ENCODE results near the gene CGB7.
A peak's percentile ranks its signal among the peaks of the same experiment; 100 is the strongest.
"Not testable (repeated sequence)": the region's sequence is repeated elsewhere in the genome, so short reads cannot be mapped to it uniquely, and the experiment has no call there.

CGB7 gene

DNA sequence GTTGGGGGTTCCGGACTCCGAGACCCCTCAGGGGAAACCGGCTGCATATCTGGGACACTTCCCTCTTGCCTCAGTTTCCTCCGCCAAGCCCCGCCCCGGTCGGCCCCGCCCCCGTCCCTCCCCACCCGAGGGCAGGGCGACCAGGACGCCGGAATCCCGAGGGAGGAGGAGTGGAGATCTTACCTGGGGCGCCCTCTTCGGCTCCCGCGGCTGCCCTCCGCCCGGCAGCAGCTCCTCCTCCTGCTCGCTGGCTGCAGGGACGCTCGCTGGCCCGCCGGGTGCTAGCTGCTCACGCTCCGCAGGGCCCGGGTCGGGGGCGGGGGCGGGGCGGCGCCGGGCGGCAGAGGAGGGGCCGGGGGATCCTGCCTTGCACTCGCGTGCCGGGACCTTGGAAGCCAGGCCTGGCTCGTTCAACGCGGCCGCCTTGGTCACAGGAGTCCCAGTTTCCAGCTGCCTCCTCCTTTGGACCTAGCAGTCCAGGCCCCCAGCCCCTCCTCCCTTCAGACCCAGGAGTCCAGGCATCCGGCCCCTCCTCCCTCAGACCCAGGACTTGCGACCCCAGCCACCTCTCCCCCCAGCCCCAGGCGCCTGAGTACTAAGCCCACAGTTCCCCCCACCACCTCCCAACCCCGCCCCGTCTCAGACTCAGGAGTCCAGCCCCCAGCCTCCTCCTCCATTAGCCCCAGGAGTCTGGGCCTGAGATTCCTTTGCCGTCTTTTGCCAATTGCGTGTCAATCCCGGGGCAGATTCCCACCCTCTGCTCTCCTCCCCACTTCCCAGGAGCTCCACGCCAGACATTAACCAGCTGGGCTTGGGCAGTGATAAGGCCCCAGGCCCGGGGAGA is 7.4 kb upstream of the CGB7 start, which contains the start of gene NTF4:
NTF4 (minus strand) TSS at position 51 of the 844 bp plus-strand sequence. CDS start 2,821 bp downstream, outside the sequence.
- H3K4me3 ChIP-seq (replicated peaks in 1 of 2; ENCODE audit: low read depth in 2 of 2, low read length in 2 of 2): peak within 1 kb of the TSS in 1 of 2 donors; percentile 15
- peak in 1 of 2 donors; percentile 28 for DNase-seq (ENCODE audit: low read depth in 2 of 2)
- TF ChIP-seq, protein P1, sequence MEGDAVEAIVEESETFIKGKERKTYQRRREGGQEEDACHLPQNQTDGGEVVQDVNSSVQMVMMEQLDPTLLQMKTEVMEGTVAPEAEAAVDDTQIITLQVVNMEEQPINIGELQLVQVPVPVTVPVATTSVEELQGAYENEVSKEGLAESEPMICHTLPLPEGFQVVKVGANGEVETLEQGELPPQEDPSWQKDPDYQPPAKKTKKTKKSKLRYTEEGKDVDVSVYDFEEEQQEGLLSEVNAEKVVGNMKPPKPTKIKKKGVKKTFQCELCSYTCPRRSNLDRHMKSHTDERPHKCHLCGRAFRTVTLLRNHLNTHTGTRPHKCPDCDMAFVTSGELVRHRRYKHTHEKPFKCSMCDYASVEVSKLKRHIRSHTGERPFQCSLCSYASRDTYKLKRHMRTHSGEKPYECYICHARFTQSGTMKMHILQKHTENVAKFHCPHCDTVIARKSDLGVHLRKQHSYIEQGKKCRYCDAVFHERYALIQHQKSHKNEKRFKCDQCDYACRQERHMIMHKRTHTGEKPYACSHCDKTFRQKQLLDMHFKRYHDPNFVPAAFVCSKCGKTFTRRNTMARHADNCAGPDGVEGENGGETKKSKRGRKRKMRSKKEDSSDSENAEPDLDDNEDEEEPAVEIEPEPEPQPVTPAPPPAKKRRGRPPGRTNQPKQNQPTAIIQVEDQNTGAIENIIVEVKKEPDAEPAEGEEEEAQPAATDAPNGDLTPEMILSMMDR (IDR thresholded peaks at IDR 0.05; ENCODE audit: low read depth, low read length): no peak

DNA sequence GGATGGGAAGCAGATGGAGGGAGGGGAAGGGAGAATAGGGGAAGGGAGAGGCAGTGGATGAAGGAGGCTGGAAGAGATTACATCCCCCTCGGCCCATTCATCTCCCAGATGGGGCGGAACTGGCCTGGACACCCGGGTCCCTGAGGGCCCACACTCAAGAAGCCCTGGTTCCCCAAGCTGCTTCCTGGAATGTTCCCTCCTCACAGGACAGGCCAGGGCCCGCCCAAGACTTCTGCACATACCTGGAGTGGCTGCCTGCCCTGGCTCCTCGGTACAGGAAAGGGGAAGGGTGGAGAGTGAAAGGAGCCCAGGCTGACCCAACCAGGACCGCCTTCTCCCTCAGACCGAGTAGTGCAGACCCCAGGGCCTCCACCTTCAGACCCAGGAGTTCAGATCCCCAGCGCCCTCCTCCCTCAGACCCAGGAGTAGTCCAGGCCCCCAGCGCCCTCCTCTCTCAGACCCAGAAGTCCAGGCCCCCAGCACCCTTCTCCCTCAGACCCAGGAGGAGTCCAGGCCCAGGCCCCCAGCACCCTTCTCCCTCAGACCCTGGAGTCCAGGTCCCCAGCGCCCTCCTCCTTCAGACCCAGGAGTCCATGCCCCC is 6.6 kb upstream of the CGB7 start:
- no peak for DNase-seq (ENCODE audit: low read depth in 2 of 2)
- H3K4me3 ChIP-seq (replicated peaks in 1 of 2; ENCODE audit: low read depth in 2 of 2, low read length in 2 of 2): peak overlapping the region in 1 of 2 donors; percentile 15
- TF ChIP-seq, protein P1 (IDR thresholded peaks at IDR 0.05; ENCODE audit: low read depth, low read length): no peak

- TF ChIP-seq, protein P1 (IDR thresholded peaks at IDR 0.05; ENCODE audit: low read depth, low read length): no peak
- no peak for DNase-seq (ENCODE audit: low read depth in 2 of 2)
- H3K4me3 ChIP-seq (replicated peaks in 1 of 2; ENCODE audit: low read depth in 2 of 2, low read length in 2 of 2): no peak overlapping the region
These were observed 3.9 kb upstream of the CGB7 start for GRCh38 chr19:49061445-49061844.

GRCh38 chr19:49061000-49061399 is 3.5 kb upstream of the CGB7 start:
- TF ChIP-seq, protein P1 (IDR thresholded peaks at IDR 0.05; ENCODE audit: low read depth, low read length): no peak
- no peak overlapping the region for H3K4me3 ChIP-seq (replicated peaks in 1 of 2; ENCODE audit: low read depth in 2 of 2, low read length in 2 of 2)
- no peak for DNase-seq (ENCODE audit: low read depth in 2 of 2)

- H3K4me3 ChIP-seq (replicated peaks in 1 of 2; ENCODE audit: low read depth in 2 of 2, low read length in 2 of 2): no peak overlapping the region
These were observed 1.5 kb upstream of the CGB7 start for GRCh38 chr19:49059053-49059452.

DNA sequence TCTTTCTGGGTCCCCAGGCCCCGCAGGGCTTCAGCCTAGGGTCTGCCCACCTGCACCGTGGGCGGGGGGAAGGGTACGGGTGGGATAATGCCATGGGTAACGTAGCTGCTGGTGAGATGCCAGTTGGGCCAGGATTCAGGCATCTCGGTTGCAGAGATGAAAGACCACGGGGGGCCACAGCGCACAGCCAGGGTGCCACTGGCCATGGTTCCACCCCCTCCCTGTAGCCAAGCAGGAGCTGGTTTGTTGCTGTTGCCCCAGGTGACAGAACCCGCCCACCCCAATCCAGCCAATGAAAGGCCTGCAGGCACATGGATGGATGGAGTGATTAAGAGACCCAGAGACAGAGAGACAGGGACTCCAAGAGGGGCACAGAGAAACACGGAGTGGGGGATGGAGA is 1.0 kb upstream of the CGB7 start:
- H3K4me3 ChIP-seq (replicated peaks in 1 of 2; ENCODE audit: low read depth in 2 of 2, low read length in 2 of 2): no peak overlapping the region
- DNase-seq (ENCODE audit: low read depth in 2 of 2): peak in 1 of 2 donors; percentile 24
- TF ChIP-seq, protein P1 (IDR thresholded peaks at IDR 0.05; ENCODE audit: low read depth, low read length): no peak

More at GRCh38 chr19:49059053-49059452, 1.5 kb upstream of the CGB7 start:
- TF ChIP-seq, protein P1 (IDR thresholded peaks at IDR 0.05; ENCODE audit: low read depth, low read length): no peak
- DNase-seq (ENCODE audit: low read depth in 2 of 2): no peak

DNA sequence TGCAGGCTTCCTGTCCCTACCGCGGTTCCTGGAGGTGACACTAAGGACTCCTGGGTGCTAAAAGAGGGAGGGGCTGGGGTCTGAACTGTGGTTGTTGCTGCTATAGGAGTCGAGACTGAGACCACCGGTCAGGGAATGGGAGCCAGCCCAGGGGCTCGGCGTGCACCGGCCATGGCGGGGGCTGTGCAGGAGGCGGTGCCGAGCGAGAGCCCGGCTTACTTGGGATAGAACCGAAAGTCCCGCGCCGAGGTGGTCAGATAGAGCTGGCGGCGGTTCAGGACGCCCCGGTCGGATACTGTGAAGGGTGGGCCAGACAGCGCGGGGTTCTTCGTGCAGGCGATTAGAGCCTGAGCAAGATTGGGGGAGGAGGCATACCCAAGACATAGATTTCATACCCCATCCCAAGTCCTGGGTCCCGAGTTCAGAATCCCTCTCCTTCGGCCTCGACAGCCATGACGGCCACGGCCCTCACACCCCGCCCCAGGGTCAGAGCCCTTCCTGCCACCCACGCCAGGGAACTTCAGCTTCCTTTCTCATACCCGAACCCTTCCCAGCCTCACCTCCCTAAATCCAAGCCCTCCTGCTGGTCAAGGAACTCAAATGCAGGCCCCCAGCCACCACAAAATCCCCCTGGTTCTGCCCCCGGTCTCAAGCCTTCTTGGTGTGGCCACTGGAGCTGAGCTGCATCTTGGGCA is 500 bp downstream of the CGB7 start:
- DNase-seq (ENCODE audit: low read depth in 2 of 2): not testable (repeated sequence)
- H3K4me3 ChIP-seq (replicated peaks in 1 of 2; ENCODE audit: low read depth in 2 of 2, low read length in 2 of 2): peak overlapping the region; percentile 49 to 60
